Measurements from ENCODE around the gene TTYH3.
A peak's percentile ranks its signal among the peaks of the same experiment; 100 is the strongest.
"Not testable (repeated sequence)": the region's sequence is repeated elsewhere in the genome, so short reads cannot be mapped to it uniquely, and the experiment has no call there.

The TTYH3 gene

GRCh38 chr7:2666155-2666554 lies 34.4 kb downstream of the TTYH3 start:
- no peaks in the 10 kb centered on the region for H3K36me3 Mint-ChIP-seq (ENCODE audit: low read depth)
- no peaks in the 10 kb centered on the region for H3K4me1 Mint-ChIP-seq
- TF ChIP-seq CTCF (IDR thresholded peaks at IDR 0.05; ENCODE audit: unreplicated experiment in 3 of 3), result no peak
- no peaks in the 10 kb centered on the region for H3K9me3 Mint-ChIP-seq
- no peak overlapping the region for H3K27ac Mint-ChIP-seq
- no peak overlapping the region for H3K4me3 Mint-ChIP-seq
- peaks cover 8% of the 10 kb centered on the region for H3K27me3 Mint-ChIP-seq (ENCODE audit: low read depth)

DNA sequence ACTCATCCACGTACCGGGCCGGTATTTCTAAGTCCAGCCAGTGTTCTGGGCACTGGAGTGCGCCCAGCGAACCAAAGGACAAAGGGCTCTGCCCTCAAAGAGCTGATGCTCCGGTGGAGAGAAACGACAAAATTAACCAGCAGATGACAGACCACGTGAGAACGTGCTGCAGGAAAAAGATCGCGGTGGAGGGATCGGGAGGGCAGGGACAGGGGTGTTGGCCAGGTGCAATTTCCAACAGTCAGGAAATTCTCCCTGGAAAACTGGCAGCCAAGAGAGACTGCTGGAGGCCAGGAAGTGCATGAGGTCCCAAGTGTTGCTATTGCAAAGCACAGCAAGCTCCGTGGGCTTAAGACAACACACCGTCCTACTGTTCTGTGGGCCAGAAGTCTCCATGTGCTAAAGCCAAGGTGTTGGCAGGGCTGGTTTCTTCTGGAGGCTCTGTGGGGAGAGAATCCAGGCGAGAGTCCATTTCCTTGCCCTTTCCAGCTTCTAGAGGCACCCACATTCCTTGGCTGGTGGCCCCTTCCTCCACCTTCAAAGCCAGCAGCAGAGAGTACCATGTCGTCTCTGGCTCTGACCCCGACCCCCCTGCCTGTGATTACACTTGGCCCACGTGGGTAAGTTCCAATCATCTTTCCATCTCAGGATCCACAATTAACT lies 34.9 kb downstream of the TTYH3 start:
- H3K4me3 Mint-ChIP-seq, result no peak overlapping the region
- TF ChIP-seq CTCF (IDR thresholded peaks at IDR 0.05; ENCODE audit: unreplicated experiment in 3 of 3), result no peak
- no peaks in the 10 kb centered on the region for H3K36me3 Mint-ChIP-seq (ENCODE audit: low read depth)
- H3K9me3 Mint-ChIP-seq, result no peaks in the 10 kb centered on the region
- no peak overlapping the region for H3K27ac Mint-ChIP-seq
- H3K27me3 Mint-ChIP-seq (ENCODE audit: low read depth), result peaks cover 8% of the 10 kb centered on the region
- H3K4me1 Mint-ChIP-seq, result no peaks in the 10 kb centered on the region

DNA sequence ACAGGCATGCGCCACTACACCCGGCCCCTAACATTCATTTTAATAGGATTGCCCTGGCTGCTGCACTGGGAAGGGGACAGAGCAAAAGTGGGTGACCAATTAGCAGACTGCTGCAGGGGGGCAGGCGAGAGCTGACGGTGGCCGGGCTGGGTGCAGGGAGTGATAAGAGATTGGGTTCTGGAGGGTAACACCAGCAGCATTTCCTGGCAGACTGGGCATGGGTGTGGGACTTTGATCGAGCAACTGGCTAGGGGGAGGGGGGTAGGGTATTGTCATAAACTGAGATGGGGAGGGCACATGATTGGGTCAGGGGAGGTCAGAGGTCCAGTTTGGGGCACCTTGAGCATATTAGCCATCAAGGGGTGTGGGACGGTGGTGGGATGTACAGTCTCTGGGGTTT lies 36.1 kb downstream of the TTYH3 start:
- Mint-ChIP-seq H3K4me1 (no peaks in the 10 kb centered on the region), H3K9me3 (no peaks in the 10 kb centered on the region), H3K36me3 (ENCODE audit: low read depth) (no peaks in the 10 kb centered on the region)

GRCh38 chr7:2668401-2668800 lies 36.6 kb downstream of the TTYH3 start:
- H3K4me3 Mint-ChIP-seq, result no peak overlapping the region
- TF ChIP-seq CTCF (IDR thresholded peaks at IDR 0.05; ENCODE audit: unreplicated experiment in 3 of 3), result no peak
- H3K27ac Mint-ChIP-seq, result no peak overlapping the region
- H3K9me3 Mint-ChIP-seq, result no peaks in the 10 kb centered on the region
- H3K27me3 Mint-ChIP-seq (ENCODE audit: low read depth), result peaks cover 8% of the 10 kb centered on the region
- no peaks in the 10 kb centered on the region for H3K36me3 Mint-ChIP-seq (ENCODE audit: low read depth)
- H3K4me1 Mint-ChIP-seq, result no peaks in the 10 kb centered on the region

More for the DNA sequence above, 36.1 kb downstream of the TTYH3 start:
- TF ChIP-seq CTCF (IDR thresholded peaks at IDR 0.05; ENCODE audit: unreplicated experiment in 3 of 3), result no peak
- peaks cover 8% of the 10 kb centered on the region for H3K27me3 Mint-ChIP-seq (ENCODE audit: low read depth)
- H3K27ac Mint-ChIP-seq, result no peak overlapping the region
- H3K4me3 Mint-ChIP-seq, result no peak overlapping the region

- H3K4me3 Mint-ChIP-seq, result no peak overlapping the region
- peaks cover 9% of the 10 kb centered on the region for H3K9me3 Mint-ChIP-seq
- no peaks in the 10 kb centered on the region for H3K36me3 Mint-ChIP-seq (ENCODE audit: low read depth)
- no peak overlapping the region for H3K27ac Mint-ChIP-seq
- H3K4me1 Mint-ChIP-seq, result no peaks in the 10 kb centered on the region
- TF ChIP-seq CTCF (IDR thresholded peaks at IDR 0.05; ENCODE audit: unreplicated experiment in 3 of 3), result no peak
- peaks cover 8% of the 10 kb centered on the region for H3K27me3 Mint-ChIP-seq (ENCODE audit: low read depth)
Measured at GRCh38 chr7:2670171-2670570, 38.4 kb downstream of the TTYH3 start.

- Mint-ChIP-seq H3K9me3 (peaks cover 9% of the 10 kb centered on the region), H3K27me3 (ENCODE audit: low read depth) (peaks cover 8% of the 10 kb centered on the region), H3K4me1 (no peaks in the 10 kb centered on the region), H3K4me3 (no peak overlapping the region), H3K36me3 (ENCODE audit: low read depth) (no peaks in the 10 kb centered on the region), H3K27ac (no peak overlapping the region)
- TF ChIP-seq CTCF (IDR thresholded peaks at IDR 0.05; ENCODE audit: unreplicated experiment in 3 of 3), result peak; percentile 82 to 84 (median 84)
Measured at GRCh38 chr7:2670720-2671391, 39.1 kb downstream of the TTYH3 start.

DNA sequence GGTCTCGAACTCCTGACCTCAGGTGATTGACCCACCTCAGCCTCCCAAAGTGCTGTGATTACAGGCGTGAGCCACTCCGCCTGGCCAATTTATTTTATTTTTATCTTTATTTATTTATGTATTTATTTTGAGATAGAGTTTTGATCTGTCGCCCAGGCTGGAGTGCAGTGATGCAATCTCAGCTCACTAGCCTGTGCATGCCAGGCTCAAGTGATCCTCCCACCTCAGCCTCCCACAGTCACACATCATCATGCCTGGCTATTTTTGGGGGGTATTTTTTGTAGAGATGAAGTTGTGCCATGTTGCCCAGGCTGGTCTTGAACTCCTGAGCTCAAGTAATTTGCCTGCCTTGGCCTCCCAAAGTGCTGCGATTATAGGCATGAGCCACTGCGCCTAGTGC lies 41.4 kb downstream of the TTYH3 start:
- not testable (repeated sequence) for H3K4me3 Mint-ChIP-seq; H3K27me3 Mint-ChIP-seq (ENCODE audit: low read depth); H3K4me1 Mint-ChIP-seq

More for the DNA sequence above, 41.4 kb downstream of the TTYH3 start:
- not testable (repeated sequence) for H3K36me3 Mint-ChIP-seq (ENCODE audit: low read depth); H3K27ac Mint-ChIP-seq; H3K9me3 Mint-ChIP-seq
